Dendritic cell treated with granulocyte-macrophage colony-stimulating factor and Interleukin-4, amounts not matched to agents 40 ng/mL and 50 ng/mL, for 4 days (primary cell): Measurements from ENCODE around the gene GGT5.
"Not testable (repeated sequence)": the region's sequence is repeated elsewhere in the genome, so short reads cannot be mapped to it uniquely, and the experiment has no call there.

Experiments used
- H3K27ac Mint-ChIP-seq: one replicate; pipeline ENCODE4 v1.8.0; 2022; ENCODE audit warnings: mild to moderate bottlenecking, mixed read lengths
- H3K27me3 Mint-ChIP-seq: one replicate; pipeline ENCODE4 v1.8.0; 2022; ENCODE audit warnings: mild to moderate bottlenecking, mixed read lengths
- H3K36me3 Mint-ChIP-seq: one replicate; pipeline ENCODE4 v1.8.0; 2022; ENCODE audit warnings: low read depth, mixed read lengths
- H3K4me1 Mint-ChIP-seq: one replicate; pipeline ENCODE4 v1.8.0; 2022; ENCODE audit warnings: low read depth, mixed read lengths
- H3K4me3 Mint-ChIP-seq: one replicate; pipeline ENCODE4 v1.8.0; 2022; ENCODE audit warnings: mild to moderate bottlenecking, moderate library complexity, mixed read lengths
- H3K9me3 Mint-ChIP-seq: one replicate; pipeline ENCODE4 v1.8.0; 2022; ENCODE audit warnings: mixed read lengths
- intact Hi-C: fragments of 100-400 bp; cut with micrococcal nuclease; formaldehyde crosslinking; loops from one replicate; pipeline ENCODE4 v1.15.0; 2022

The GGT5 gene

DNA sequence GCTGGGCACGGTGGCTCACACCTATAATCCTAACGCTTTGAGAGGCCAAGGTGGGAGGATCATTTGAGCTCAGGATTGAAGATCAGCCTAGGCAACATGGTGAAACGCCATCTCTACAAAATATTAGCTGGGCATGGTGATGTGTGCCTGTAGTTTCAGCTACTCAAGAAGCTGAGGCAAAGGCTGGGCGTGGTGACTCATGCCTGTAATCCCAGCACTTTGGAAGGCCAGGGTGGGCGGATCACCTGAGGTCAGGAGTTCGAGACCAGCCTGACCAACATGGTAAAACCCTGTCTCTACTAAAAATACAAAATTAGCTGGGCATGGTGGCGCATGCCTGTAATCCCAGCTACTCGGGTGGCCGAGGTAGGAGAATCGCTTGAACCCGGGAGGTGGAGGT is 34.5 kb downstream of the GGT5 start:
- Mint-ChIP-seq H3K27ac (peak overlapping the region; percentile 73), H3K4me1 (peaks cover 68% of the 10 kb centered on the region)
- intact Hi-C loops, H3K9me3 Mint-ChIP-seq, H3K27me3 Mint-ChIP-seq, H3K36me3 Mint-ChIP-seq, H3K4me3 Mint-ChIP-seq: not testable (repeated sequence)

DNA sequence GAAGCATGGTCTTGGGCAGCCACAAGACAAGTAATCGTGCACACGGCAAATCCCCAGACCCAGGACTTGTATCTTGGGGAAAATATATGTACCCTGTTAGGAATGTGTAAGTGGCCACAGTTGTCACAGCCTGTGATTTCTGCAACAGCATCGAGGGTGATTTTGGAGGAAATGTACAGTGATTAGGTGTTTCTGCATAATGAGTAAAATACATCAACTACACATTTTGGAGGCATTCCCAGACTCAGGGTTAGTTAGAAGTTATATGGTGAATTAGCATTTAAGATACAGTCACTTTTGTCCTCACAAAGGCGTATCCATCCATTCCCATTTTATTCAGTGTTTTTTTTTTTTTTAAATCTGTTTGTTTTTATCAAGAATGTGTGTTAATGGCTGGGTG is 35.2 kb downstream of the GGT5 start:
- Mint-ChIP-seq H3K4me3 (no peak overlapping the region), H3K27ac (peak overlapping the region; percentile 100), H3K27me3 (no peaks in the 10 kb centered on the region), H3K36me3 (peaks cover 6% of the 10 kb centered on the region), H3K4me1 (peaks cover 68% of the 10 kb centered on the region), H3K9me3 (no peaks in the 10 kb centered on the region)
- intact Hi-C loops: no loop called here

DNA sequence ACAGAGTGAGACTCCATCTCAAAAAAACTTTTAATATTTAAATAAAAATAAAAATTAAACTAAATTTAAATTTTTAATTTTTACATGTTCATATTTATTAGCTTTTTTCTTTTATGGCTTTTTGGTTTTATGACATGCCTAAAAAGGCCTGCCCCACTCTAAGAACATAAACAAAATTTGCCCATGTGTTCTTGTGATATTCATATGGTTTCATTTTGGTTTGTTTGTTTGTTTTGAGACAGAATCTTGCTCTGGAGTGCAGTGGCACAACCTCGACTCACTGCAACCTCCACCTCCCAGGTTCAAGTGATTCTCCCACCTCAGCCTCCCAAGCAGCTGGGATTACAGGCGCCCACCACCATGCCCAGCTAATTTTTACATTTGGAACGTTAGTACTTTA is 35.9 kb downstream of the GGT5 start:
- H3K9me3 Mint-ChIP-seq: no peaks in the 10 kb centered on the region
- peak overlapping the region; percentile 100 for H3K27ac Mint-ChIP-seq
- no peaks in the 10 kb centered on the region for H3K27me3 Mint-ChIP-seq
- H3K4me1 Mint-ChIP-seq: peaks cover 68% of the 10 kb centered on the region
- H3K36me3 Mint-ChIP-seq: peaks cover under 1% of the 10 kb centered on the region
- intact Hi-C loops: no loop called here
- H3K4me3 Mint-ChIP-seq: no peak overlapping the region

DNA sequence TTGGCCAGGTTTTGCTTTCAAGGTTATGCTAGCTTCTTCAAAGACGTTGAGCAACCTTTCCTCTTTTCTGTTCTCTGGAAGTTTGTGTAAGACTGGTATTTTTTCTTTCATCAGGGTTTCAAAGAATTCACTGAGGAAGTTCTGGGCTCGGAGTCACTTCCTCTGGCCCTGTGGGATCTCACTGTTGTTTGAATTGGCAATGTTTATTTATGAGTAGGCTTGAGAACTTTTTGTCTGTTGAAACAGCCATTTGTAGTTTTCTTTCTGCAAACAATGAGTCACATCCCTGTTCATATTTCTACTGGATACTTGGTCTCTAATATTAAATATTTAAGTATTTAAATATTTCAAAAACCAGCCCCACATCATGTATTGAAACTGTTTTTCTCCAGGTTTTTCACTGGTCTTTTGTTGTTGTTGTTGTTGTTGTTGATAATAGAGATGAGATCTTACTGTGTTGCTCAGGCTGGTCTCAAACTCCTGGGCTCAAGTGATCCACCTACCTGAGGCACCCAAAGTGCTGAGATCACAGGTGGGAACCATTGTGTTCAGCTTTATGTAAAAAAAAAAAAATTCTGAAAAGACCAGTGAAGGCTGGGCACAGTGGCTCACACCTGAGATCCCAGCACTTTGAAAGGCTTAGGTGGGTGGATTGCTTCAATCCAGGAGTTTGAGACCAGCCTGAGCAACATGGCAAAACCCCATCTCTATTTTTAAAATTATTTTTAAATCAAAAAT is 36.7 kb downstream of the GGT5 start:
- Mint-ChIP-seq H3K27ac (peak overlapping the region; percentile 100), H3K4me1 (peaks cover 69% of the 10 kb centered on the region), H3K9me3 (no peaks in the 10 kb centered on the region), H3K36me3 (no peaks in the 10 kb centered on the region), H3K27me3 (no peaks in the 10 kb centered on the region), H3K4me3 (peak overlapping the region; percentile 66)
- intact Hi-C loops: loop anchor here (1.0 kb wide), 1 partner anchor 10 kb away; no protein-coding TSS in a partner anchor

DNA sequence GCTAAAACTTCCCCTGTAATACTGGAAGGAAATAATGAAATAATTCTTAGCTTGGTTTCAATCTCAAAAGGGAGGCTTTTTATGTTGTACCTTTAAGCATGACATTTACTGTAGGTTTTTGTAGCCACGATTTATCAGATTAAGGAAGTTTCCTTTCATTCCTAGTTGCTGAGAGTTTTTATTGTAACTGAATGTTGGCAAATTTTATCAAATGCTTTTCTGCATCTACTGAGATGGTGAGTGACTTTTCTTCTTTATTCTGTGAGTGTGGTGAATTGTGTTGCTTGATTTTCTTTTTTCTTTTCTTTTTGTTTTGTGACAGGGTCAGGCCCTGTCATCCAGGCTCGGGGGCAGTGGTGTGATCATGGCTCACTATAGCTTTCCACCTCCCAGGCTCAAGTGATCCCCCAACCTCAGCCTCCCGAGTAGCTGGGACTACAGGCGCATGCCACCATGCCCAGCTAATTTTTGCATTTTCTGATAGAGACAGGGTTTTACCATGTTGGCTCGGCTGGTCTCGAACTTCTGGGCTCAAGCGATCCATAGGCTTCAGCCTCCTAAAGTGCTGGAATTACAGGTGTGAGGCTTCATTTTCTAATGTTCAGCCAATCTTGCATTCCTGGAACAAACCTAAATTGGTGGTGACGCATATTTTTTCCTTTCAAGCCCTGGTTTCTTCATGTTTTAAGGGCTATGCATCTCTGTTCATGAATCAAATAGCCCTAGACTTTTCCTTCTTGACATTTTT is 37.4 kb downstream of the GGT5 start:
- peak overlapping the region; percentile 100 for H3K27ac Mint-ChIP-seq
- H3K36me3 Mint-ChIP-seq: no peaks in the 10 kb centered on the region

DNA sequence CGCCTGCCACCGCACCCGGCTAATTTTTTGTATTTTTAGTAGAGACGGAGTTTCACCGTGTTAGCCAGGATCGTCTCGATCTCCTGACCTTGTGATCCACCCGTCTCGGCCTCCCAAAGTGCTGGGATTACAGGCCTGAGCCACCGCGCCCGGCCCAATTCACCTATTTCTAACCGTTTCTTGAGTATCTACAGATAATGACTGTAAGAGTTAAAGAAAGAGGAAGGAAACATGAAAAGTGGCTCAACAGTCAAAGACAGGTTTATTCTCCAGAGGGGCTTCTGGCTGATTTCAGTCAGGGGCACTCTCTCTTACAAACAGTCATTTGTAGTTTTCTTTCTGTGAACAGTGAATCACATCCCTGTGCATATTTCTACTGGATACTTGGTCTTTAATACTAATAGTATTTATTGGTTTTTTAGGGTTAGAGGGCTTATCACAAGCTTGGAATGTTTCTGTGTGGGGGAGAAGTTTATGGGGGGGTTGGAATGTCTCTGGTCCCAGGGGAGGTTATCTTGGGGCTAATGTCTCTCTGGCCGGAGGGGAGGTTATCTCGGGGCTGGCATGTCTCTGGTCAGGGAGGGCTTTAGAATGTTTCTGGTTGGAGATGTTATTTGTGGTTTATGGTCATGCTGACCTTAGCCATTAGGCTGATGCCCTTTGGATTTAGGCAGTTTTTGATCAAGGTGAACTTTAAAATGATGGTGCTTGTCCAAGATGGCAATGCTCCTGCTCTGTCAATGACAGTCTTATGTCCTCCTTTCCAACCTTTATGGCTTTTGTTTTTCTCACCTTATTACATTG is 38.2 kb downstream of the GGT5 start:
- H3K27ac Mint-ChIP-seq: peak overlapping the region; percentile 100
- H3K36me3 Mint-ChIP-seq, H3K4me3 Mint-ChIP-seq, intact Hi-C loops, H3K9me3 Mint-ChIP-seq, H3K27me3 Mint-ChIP-seq: not testable (repeated sequence)
- peaks cover 71% of the 10 kb centered on the region for H3K4me1 Mint-ChIP-seq

More for the DNA sequence above, 37.4 kb downstream of the GGT5 start:
- Mint-ChIP-seq H3K9me3 (no peaks in the 10 kb centered on the region), H3K27me3 (no peaks in the 10 kb centered on the region), H3K4me3 (peak overlapping the region; percentile 66), H3K4me1 (peaks cover 71% of the 10 kb centered on the region)
- intact Hi-C loops: loop anchor here (1.0 kb wide), 1 partner anchor 9 kb away; no protein-coding TSS in a partner anchor

DNA sequence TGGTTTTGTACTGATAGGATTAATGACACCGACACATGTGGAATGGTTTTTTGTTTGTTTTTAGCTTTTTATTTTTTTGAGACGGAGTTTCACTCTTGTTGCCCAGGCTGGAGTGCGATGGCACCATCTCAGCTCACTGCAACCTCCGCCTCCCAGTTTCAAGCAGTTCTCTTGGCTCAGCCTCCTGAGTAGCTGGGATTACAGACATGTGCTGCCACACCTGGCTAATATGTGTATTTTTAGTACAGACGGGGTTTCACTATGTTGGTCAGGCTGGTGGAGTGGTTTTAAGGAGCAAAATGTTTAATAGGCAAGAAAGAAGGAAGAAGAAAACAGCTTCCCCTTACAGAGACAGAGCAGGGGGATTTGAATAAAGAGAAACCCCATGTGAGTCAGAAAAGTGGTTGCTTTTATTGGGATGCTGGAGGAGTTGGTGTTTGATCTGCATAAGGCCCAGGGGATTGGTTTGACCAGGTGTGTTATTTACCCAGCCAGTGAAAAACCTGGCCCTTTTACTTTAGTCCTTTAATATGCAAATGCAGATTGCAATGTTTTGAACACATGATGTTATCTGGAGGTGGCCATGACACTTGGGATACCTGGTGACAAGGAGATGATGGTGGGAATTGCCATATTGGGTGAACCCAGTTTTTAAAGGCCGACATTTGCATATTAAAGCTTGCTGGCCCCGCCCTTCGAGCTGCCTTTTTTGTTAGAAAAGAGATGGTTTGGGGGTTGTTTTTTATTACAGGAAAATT is 39.3 kb downstream of the GGT5 start:
- intact Hi-C loops: no loop called here
- no peaks in the 10 kb centered on the region for H3K9me3 Mint-ChIP-seq
- no peaks in the 10 kb centered on the region for H3K36me3 Mint-ChIP-seq
- H3K27ac Mint-ChIP-seq: peak overlapping the region; percentile 100
- peaks cover 75% of the 10 kb centered on the region for H3K4me1 Mint-ChIP-seq
- no peaks in the 10 kb centered on the region for H3K27me3 Mint-ChIP-seq
- no peak overlapping the region for H3K4me3 Mint-ChIP-seq

DNA sequence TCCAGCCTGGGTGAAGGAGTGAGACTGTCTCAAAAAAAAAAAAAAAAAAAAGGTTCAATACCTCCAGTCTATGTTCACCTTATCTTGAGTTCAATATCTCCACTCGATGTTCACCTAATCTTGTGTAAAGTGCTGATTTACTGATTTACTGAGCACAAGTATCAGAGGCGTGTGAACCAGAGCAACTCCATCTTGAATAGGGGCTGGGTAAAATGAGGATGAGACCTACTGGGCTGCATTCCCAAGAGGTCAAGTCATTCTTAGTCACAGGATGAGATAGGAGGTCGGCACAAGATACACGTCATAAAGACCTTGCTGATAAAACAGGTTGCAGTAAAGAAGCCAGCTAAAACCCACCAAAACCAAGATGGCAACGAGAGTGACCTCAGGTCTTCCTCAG is 41.0 kb downstream of the GGT5 start:
- Mint-ChIP-seq H3K27ac (peak overlapping the region; percentile 100), H3K4me1 (peaks cover 68% of the 10 kb centered on the region)
- H3K4me3 Mint-ChIP-seq, H3K9me3 Mint-ChIP-seq, intact Hi-C loops, H3K27me3 Mint-ChIP-seq, H3K36me3 Mint-ChIP-seq: not testable (repeated sequence)

DNA sequence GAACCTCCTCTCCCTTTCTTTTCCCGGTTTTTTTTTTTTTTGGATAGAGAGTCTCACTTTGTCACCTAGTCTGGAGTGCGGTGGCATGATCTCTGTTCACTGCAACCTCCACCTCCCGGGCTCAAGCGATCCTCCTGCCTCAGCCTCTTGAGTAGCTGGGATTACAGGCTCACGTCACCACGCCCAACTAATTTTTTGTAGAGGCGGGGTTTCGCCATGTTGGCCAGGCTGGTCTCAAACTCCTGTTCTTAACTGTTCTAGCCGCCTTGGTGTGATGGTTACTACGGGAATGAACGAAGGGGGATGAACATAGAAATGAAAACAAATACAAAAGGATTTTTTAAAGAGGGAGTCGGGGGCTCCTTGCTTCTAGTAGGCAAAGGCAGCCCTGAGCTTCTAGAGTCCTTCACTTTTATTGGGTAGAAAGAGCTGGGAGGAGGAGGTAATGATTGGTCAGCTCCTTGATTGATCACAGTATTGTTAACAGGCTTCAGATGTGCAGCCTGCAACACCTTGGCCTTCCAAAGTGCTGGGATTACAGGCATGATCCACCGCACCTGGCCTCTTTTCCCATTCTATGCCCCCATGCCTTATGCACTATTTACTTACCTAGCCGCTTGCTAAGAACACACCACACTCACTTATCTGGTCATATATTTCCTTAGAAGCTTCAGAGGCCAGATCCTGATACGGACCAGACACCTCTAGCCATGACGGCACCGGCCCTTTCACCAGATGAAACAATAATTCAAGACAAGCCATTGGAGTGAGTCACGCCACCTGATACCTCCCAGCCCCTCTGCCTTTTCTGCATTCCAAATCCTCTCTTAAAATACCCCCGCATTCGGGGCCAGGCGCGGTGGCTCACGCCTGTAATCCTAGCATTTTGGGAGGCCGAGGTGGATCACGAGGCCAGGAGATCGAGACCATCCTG is 42.9 kb downstream of the GGT5 start:
- peaks cover 76% of the 10 kb centered on the region for H3K4me1 Mint-ChIP-seq
- H3K27ac Mint-ChIP-seq: peak overlapping the region; percentile 70
- H3K36me3 Mint-ChIP-seq: no peaks in the 10 kb centered on the region
- H3K9me3 Mint-ChIP-seq: no peaks in the 10 kb centered on the region
- intact Hi-C loops: no loop called here
- no peaks in the 10 kb centered on the region for H3K27me3 Mint-ChIP-seq
- H3K4me3 Mint-ChIP-seq: no peak overlapping the region

DNA sequence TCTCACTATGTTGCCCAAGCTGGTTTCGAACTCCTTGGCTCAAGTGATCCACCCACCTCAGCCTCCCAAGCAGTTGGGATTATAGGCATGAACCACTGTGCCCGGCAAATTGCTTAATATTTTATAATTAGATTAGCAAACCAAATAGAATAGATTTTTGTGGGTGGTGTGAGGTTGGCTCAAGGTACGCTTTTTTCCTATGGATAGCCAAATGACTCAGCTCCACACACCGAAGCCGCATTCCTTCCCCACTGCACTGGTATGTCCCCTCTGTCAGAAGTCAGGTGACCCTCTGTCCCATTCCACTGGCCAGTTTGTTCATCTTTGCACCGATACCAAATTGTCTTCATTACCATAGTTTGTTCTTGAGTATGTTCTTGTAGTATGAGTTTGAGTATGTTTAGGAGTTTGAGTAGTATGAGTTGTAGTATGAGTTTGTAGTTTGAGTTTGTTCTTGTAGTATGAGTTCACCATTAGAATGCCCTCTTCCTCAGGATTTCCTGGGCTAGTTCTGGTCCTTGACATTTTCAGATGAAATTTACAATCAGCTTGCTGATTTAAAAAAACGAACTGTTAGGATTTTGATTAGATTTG is 44.2 kb downstream of the GGT5 start:
- Mint-ChIP-seq H3K36me3 (no peaks in the 10 kb centered on the region), H3K4me3 (no peak overlapping the region), H3K27me3 (no peaks in the 10 kb centered on the region), H3K4me1 (peaks cover 78% of the 10 kb centered on the region), H3K27ac (peak overlapping the region; percentile 70), H3K9me3 (no peaks in the 10 kb centered on the region)
- intact Hi-C loops: no loop called here

DNA sequence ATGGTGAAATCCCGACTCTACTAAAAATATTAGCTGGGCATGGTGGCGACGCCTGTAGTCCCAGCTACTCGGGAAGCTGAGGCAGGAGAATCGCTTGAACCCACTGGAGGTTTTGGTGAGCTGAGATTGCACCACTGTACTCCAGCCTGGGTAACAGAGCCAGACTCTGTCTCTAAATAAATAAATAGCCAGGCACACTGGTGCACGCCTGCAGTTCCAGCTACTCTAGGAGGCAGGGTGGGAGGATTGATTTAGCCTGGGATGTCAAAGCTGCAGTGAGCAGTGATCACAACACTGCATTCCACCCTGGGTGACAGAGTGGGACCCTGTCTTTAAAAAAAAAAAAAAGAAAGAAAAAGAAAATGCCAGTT is 46.2 kb downstream of the GGT5 start:
- Mint-ChIP-seq H3K9me3 (no peaks in the 10 kb centered on the region), H3K27me3 (no peaks in the 10 kb centered on the region)
- intact Hi-C loops: loop anchor here (1.0 kb wide), 1 partner anchor 10 kb away; no protein-coding TSS in a partner anchor

DNA sequence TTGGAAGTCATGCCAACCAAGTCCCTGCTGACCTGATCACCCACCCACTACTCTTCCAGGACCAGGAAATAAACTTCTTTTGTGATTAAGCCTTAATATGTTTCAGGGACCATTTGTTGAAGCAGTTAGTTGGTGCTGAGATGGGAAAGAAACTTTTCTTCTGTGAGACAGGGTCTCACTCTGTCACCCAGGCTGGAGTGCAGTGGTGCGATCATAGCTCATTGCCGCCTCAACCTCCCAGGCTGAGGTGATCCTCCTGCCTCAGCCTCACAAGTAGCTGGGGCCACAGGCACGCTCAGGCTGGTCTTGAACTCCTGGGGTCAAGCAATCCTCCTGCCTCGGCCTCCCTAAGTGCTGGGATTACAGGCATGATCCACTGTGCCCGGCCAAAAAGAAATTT is 53.0 kb downstream of the GGT5 start:
- no peaks in the 10 kb centered on the region for H3K27me3 Mint-ChIP-seq
- H3K4me3 Mint-ChIP-seq: no peak overlapping the region
- no peaks in the 10 kb centered on the region for H3K9me3 Mint-ChIP-seq
- intact Hi-C loops: no loop called here
- H3K4me1 Mint-ChIP-seq: peaks cover 56% of the 10 kb centered on the region
- H3K36me3 Mint-ChIP-seq: no peaks in the 10 kb centered on the region
- H3K27ac Mint-ChIP-seq: peak overlapping the region; percentile 78

More for the DNA sequence above, 46.2 kb downstream of the GGT5 start:
- H3K4me1 Mint-ChIP-seq: peaks cover 62% of the 10 kb centered on the region
- peak overlapping the region; percentile 96 for H3K27ac Mint-ChIP-seq
- H3K36me3 Mint-ChIP-seq: no peaks in the 10 kb centered on the region
- no peak overlapping the region for H3K4me3 Mint-ChIP-seq
